RPMI7951 (cell line): ENCODE data around the gene CHM. TPM values are rescaled to one million over a fixed set of nuclear protein-coding genes. Genes with fewer than 3 reads are reported as not detected.
"Not testable (repeated sequence)": the region's sequence is repeated elsewhere in the genome, so short reads cannot be mapped to it uniquely, and the experiment has no call there.

Source experiments
- DNase-seq: peaks from one replicate; pipeline ENCODE4 v3.0.0-alpha.2; 2012; ENCODE audit warnings: low read depth
- total RNA-seq: library from RNA; depleted of rRNA; stranded (reverse); fragments of >200 nt; shearing (Covaris generic); gene quantifications from 2 replicates; pipeline ENCODE4 v1.2.3, GENCODE V29; 2014

Gene CHM
- total RNA-seq, 1 experiment from 2014 or later = 21.1 TPM

- no peak for DNase-seq
Observed at GRCh38 chrX:85998954-85999353, 48.4 kb downstream of the CHM start.

GRCh38 chrX:85996555-85996954 lies 50.8 kb downstream of the CHM start:
- DNase-seq = no peak

GRCh38 chrX:85995641-85996040 lies 51.7 kb downstream of the CHM start:
- no peak for DNase-seq

DNA sequence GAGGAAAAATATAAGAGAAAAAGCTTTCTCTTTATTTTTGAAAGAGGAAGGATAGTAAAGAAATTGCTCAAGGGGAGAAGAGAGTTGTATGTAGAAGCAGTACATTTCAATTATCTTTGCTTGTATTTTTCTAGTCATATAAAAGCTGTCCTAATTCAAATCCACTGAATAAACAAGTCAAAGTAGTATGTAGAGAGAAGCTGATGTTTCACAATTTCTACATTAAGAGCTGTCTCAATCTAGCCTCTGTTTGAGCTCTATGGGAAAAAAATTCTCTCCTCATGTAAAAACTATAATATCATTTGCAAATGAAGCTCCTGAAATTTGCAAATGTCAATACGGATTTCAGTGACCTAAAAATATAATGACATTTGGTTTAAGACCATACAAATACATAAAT lies 52.6 kb downstream of the CHM start:
- no peak for DNase-seq

GRCh38 chrX:85994228-85994627 lies 53.1 kb downstream of the CHM start:
- peak; percentile 0 for DNase-seq

- DNase-seq = no peak
Observed at GRCh38 chrX:85993539-85994197, 53.7 kb downstream of the CHM start.

DNA sequence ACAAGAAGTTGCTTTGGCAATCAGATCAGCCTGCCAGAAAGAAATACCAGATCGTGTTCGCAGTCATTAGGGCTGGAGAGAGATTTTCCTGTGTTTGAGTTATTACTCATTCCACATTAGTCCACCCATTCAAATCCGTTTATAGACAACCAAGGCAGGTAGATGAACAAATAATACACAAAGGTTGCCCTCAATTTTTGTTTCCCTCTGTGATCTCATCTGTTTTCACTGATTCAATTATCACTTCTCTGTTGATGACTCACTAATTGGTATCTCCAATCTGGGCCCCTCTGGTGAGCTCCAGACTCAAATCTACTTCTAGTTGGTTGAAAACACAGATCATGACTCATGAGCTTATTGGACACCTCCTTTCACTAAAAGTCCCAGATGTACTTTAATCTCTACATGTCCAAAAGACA lies 54.5 kb downstream of the CHM start:
- DNase-seq = peak; percentile 11

GRCh38 chrX:85988353-85988752 lies 59.0 kb downstream of the CHM start:
- no peak for DNase-seq

GRCh38 chrX:85980286-85980685 lies 67.1 kb downstream of the CHM start:
- no peak for DNase-seq

GRCh38 chrX:85977218-85977617 lies 70.1 kb downstream of the CHM start:
- DNase-seq = no peak

DNA sequence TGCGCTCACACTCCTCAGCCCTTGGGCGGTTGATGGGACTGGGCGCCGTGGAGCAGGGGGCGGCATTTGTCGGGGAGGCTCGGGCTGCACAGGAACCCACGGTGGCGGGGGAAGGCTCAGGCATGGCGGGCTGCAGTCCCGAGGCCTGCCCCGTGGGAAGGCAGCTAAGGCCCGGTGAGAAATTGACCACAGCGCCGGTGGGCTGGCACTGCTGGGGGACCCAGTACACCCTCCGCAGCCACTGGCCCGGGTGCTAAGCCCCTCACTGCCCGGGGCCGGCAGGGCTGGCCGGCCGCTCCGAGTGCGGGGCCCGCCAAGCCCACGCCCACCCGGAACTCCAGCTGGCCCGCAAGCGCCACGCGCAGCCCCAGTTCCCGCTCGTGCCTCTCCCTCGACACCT lies 75.0 kb downstream of the CHM start:
- DNase-seq = not testable (repeated sequence)

DNA sequence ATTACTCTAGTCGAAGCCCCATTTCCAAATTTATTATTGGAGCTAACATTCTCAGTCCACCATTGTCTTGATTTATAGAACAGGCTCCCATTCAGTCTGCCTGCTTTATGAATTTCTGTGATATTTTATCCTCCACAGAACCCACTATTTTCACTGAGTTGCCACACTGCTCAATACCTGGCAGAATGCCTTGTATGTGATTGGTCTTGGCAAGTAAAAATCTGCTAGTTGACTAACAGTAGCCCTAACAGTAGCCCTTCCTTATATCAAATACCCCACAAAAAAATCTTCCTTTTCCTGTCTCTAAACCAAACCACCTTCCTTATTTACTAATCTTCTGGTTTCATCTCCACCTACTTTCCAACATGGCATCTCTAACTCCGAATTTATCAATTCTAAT lies 82.6 kb downstream of the CHM start:
- DNase-seq = no peak

DNA sequence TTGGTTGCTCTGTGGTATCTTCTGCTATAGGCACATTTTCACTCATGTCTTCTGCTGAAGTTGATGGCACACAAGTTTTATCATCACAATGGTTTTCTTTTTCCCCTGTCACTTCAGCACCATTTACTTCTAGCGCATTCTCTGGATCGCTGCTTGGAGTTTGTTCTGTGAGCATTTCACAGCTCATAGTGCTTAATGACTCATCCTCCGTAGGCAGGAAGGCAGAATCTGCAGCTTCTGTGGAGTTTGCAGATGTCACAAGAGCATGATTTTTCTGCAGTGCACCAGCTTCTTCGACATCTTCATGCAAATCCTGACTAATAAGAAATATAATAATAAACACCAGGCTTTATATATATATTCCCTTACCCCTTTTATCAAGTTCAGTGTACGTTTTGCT lies 83.6 kb downstream of the CHM start:
- DNase-seq = peak; percentile 49

- DNase-seq = no peak
Observed at GRCh38 chrX:85955510-85955909, 91.8 kb downstream of the CHM start.

- DNase-seq = not testable (repeated sequence)
Observed at GRCh38 chrX:85944751-85945150, 102.6 kb downstream of the CHM start.

- DNase-seq = no peak
Observed at GRCh38 chrX:85941275-85941674, 106.1 kb downstream of the CHM start.

DNA sequence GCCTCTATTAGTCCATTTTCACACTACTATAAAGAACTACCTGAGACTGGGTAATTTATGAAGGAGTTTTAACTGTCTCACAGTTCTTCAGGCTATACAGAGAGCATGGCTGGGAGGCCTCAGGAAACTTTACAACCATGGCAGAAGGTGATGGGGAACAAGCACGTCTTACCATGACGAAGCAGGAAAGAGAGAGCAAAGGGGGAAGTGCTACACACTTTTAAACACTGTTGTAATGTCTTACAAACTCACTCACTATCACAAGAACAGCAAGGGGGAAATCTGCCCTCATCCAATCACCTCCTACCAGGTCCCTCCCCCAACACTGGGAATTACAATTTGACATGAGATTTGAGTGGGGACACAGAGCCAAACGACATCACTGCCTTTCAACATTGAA lies 107.4 kb downstream of the CHM start:
- DNase-seq = not testable (repeated sequence)

DNA sequence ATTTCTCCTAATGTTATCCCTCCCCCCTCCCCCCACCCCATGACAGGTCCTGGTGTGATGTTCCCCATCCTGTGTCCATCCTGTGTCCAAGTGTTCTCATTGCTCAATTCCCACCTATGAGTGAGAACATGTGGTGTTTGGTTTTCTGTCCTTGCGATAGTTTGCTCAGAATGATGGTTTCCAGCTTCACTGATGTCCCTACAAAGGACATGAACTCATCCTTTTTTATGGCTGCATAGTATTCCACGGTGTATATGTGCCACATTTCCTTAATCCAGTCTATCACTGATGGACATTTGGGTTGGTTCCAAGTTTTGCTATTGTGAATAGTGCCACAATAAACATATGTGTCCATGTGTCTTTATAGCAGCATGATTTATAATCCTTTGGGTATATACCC lies 113.0 kb downstream of the CHM start:
- DNase-seq = not testable (repeated sequence)

GRCh38 chrX:85930099-85930498 lies 117.3 kb downstream of the CHM start:
- DNase-seq = no peak

- no peak for DNase-seq
Observed at GRCh38 chrX:85928606-85929005, 118.8 kb downstream of the CHM start.

- DNase-seq = no peak
Observed at GRCh38 chrX:85927740-85928139, 119.6 kb downstream of the CHM start.

DNA sequence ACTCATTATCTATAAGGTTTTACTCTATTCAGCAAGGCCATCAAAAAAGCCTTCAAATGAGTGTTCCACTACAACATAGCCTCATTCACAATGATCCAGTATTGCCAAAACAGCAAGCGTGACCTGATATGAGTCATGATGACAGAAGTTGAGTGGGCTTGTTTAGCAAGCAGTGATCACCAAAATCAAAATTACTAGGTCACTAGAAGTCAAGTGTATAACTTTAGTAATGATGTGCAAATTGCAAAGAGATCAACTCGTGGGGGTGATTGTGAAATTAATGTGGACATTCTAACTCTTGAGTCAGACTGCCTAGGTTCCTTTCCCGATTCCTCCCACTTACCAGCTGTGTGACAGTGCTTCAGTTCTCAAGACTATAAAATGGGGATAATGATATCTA lies 124.5 kb downstream of the CHM start:
- DNase-seq = peak; percentile 28

DNA sequence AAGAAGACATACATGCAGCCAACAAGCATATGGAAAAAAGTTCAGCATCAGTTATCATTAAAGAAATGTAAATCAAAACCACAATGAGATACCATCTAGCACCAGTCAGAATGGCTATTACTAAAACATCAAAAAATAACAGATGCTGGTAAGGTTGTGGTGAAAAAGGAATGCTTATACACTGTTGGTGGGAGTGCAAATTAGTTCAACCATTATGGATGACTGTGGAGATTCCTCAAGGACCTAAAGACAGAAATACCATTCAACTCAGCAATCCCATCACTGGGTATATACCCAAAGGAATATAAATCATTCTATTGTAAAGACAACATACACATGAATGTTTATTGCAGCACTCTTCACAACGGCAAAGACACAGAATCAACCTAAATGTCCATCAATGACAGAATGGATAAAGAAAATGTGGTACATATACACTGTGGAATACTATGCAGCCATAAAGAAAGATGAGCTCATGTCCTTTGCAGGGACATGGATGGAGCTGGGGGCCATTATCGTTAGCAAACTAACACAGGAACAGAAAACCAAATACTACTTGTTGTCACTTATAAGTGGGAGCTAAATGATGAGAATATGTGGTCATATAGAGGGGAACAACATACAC lies 130.6 kb downstream of the CHM start:
- DNase-seq = not testable (repeated sequence)

- DNase-seq = no peak
Observed at GRCh38 chrX:85914431-85914830, 132.9 kb downstream of the CHM start.
